NCI-H2171 (cell line): ENCODE measurements around the gene ZFP92.
"Not testable (repeated sequence)": the region's sequence is repeated elsewhere in the genome, so short reads cannot be mapped to it uniquely, and the experiment has no call there.

ENCODE experiments used
- DNase-seq: peaks from one replicate; lab custom pipeline; 2025; lab: John Stamatoyannopoulos, UW

The ZFP92 gene, protein sequence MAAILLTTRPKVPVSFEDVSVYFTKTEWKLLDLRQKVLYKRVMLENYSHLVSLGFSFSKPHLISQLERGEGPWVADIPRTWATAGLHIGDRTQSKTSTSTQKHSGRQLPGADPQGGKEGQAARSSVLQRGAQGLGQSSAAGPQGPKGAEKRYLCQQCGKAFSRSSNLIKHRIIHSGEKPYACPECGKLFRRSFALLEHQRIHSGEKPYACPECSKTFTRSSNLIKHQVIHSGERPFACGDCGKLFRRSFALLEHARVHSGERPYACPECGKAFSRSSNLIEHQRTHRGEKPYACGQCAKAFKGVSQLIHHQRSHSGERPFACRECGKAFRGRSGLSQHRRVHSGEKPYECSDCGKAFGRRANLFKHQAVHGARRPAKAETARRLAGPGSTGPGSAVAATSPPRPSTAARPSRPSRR

DNA sequence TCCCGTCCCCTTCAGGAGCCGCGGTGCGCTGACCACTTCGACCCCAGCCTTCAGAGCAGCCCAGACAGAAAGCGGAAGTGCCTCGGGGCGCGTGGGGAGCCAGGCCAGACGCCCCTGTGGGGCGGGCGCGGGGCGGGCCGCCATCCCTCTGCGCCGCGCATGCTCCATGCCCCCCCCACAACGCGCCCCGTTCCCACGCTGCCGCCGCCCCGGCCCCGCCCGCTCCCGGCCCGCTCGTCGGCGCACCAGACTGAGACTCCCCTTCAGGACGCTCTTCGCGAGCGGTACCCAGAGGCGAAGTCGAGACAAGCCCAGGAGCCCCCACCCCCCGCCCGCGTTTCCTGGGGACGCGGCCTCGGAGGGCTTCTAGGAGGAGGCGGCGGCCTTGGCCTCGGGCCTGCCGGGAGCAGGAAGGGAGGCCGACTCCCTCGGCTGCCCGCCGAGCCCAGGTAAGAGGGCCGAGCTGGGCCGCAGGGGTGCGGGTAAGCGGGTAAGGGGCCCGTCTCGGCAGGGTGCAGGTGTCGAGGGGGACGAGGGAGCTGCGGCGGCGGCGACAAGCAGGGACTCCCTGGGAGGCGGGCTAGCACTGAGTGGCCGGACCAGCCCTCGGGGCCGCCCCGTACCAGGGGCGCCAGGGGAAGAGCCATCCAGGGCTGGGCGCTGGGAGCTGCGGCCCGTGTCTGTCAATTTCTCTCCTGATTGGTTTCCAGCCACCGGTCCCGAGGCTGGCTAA lies at the start of gene ZFP92:
Gene ZFP92 (plus strand): TSS at position 218 of the 733 bp plus-strand sequence. CDS start 6,851 bp downstream, outside the sequence.
- DNase-seq = no peak

DNA sequence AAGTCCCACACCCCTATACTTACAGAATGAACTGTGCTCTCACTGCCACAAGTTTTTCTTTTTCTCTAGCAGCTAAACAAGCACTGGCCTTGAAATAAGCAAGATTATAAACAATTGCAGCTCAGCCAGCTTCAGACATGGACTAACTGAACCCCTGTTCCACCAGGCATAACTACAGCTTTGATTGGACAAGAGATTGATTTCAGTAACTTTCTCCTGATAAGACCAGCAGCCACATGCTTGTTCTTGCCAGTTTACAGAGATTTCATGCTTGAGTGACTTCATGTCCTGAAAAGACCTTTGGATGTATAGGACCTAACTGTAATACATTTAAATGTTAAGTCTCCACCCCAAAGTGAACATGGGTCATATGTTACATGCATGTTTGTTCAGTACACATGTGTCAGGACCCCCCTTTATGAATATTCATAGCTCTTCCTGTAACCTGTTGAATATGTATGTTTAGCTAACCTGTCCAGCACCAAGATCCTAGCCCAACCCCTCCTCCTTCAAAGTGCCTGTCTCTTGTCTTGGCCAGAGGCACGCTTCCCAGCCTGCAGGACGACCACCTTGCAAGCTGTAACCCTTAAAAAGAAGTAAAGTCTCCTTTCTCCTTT lies 49.4 kb upstream of the ZFP92 start:
- peak; percentile 1 for DNase-seq

DNA sequence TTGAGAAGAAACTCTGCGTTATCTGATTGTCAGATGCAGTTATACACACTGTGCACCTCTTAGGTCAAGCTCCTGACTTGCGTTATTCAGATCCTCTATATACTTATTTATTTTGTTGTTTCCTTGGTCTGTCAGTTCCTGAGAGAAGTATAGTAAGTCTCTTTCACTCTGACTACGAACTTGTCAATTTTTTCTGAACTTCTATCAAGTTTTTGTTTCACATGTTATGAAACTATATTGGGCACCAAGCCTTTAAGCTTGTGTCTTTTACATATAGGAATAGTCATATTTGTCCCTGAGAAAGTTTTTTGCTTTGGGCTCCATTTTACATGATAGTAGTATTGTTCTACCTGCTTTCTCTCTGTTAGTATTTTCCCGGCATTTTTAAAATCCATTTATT lies 45.6 kb upstream of the ZFP92 start:
- DNase-seq = no peak

DNA sequence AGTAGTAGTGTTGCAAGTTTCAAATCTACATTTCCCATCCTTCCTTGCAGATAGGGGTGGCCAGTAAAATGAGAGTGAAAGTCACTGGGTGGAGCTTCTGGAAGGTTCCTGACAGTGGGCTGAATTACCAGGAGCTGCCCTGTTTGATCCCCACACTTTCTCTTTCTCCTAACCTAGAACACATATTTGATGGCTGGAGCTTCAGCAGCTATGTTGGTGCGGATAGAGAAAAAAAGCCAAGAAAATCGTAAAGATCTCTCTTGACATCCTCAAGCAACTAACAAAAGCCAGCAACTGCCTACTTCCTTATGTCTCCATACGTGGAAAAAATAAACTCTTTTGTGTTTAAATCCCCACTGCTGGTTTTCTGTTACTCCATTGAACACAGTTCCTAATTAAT lies 45.2 kb upstream of the ZFP92 start:
- no peak for DNase-seq

DNA sequence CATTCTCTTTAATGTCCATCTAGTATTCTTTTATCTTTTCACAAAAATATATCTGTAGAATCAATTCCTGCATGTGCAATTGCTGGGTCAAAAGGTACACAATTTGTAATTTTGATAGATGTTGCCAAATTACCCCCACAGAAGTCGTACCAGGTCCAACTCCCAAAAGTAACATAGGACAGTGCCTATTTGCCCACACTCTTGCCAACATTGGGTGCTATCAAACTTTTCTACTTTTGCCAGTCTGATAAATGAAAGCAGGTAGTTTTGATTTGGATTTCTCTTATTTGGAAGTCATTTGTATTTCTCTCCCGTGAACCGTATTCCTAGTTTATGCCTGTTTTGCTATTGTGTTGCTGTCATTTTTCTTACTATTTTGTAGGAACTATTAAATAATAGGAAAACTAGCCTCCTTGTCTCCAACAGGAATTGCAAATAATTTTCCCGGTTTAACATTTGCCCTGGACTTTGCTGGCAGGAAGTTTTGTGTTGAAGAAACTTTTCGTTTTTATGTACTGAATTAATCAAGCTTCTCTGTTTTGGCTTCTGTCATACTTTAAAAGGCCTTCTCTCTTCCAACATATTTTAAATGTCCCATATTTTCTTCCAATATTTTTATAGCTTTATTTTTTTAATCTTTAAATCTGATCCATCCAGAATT lies 44.3 kb upstream of the ZFP92 start:
- no peak for DNase-seq

DNA sequence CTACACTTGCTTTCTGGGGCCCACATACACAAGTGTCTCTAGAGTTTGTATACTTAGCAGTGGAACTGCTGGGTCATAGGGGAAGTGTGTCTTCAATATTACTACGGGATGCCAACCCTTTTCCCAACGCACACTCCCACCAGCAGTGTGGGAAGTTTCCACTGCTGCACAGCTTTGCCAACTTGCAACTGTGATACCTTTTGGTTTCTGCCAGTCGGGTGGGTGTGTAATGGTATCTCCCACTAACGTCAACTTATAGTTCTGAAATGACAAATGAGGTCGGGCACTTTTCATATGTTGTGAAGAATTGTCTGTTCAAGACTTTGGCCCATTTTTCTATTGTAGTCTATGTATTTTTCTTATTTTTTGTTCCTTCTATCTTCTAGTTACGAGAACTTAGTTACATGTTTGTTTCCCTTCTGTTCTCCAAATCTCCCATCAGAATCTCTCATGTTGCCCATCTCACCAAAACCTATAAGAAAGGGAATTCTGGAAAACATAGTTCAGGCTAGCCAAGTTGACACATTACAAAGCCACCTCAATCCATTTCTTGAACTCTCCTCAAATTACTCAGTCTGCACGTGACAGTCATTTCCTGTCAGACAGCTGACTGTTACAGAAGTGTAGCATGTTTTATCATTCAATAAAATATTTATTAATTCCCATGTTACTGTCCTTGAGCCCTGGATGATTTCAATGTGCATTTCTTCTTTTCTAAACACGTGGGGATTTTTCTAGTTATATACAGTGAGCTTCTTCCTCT lies 40.8 kb upstream of the ZFP92 start:
- no peak for DNase-seq

DNA sequence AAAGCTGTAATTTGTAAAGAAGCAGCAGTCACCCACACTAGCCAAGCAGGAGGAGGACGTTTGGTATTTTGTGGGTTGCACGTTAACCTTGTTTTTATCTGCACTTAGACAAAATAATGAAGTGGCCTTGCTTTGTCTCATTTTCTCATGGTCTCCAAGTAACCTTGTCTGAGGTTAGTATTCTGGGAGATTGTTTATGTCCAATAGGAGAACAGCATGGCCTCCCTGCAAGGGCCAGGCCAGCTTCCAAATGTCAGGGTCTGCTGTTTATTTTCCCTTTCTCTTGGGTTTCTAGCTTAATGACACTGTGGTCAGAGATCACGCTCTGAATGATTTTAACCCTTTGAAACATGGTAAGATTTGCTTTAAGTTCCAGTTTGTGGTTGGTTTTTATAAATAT lies 40.0 kb upstream of the ZFP92 start:
- no peak for DNase-seq

DNA sequence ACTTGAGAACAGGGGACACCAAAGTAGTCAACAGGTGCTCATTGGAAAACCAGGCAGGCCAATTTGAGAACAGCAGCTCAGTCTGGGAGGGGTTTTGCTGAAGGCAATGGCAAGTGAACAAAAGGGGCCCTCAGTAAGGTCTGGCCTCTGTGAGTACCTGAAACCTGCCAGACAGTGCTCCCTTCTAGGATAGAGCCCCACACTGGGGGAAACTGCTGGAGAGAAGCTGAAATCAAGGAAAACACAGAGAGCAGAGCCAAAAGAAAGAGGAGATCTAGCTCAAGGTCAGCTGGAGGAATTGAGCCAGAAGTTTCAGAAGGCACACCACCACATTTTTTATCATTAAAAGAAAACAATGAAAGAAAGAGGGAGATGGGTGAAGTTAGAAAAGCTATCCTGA lies 38.3 kb upstream of the ZFP92 start:
- no peak for DNase-seq

DNA sequence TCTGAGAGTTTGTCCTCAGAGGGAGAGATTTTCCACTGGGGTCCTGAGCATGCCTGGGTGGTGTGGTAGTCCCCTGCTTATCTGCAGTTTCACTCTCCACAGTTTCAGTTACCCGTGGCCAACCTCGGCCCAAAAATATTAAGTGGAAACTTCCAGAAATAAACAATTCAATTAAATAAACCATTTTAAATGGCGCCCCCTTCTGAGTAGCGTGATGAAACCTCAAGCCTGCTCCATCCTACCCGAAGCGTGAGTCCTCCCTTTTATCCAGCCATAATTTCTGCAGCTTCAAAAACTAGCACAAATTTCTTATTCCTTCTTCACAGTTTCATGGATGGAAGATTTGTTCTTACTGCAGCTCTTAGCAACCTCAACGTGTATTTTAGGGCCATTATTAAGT lies 36.8 kb upstream of the ZFP92 start:
- DNase-seq = no peak

DNA sequence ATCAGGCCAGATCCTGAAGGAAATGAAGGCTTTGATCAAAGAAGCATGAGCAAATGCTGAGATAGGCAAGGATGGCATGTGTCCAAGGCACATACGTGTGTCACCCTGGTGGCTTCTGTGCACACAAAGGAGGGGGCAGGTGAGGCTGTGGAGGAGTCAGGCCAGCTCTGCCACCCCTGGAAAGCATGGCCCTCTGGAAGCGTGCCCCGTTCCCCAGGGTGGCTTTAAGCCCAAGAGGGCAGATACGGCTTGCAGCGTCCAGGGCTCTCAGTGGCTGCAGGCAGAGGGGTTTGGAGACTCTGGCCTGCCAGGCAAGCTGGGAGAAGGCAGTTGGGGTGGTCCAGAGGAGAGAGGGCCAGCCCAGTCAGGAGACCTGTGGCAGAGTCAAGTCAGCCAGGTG lies 35.7 kb upstream of the ZFP92 start:
- DNase-seq = no peak

DNA sequence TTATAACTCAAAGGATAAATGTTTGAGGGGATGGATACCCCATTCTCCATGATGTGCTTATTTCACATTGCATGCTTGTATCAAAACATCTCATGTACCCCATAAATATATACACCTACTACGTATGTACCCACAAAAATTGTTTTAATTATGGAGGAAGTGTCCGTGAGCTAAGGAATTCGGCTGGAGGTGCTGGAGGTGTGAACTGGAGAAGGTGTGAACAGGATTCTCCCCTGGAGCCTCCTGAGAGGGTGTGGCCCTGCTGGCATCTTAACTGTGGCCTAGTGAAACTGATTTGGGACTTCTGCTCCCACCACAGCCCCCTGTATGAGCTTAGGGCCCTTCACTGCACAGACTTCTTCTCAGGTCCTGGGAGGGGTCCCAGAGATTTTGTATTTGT lies 33.5 kb upstream of the ZFP92 start:
- DNase-seq = no peak

DNA sequence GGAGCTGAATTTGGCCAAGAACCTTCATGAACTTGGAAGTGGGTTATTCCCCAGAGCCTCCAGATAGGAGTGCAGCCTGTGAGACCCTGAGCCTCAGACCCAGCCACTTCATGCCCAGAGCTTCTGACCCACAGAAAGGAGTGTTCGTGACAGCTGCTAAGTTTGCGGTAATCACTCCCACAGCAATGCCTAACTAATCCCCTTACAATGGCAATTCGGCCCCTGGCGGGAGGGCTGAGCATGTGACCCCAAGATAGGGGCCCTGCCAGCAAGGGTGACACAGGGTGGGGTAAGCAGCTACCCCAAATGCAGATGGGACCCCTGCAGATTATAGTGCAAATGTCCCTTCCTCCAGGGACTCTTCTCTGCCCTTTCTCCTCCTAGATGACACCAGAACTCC lies 32.7 kb upstream of the ZFP92 start:
- DNase-seq = no peak

DNA sequence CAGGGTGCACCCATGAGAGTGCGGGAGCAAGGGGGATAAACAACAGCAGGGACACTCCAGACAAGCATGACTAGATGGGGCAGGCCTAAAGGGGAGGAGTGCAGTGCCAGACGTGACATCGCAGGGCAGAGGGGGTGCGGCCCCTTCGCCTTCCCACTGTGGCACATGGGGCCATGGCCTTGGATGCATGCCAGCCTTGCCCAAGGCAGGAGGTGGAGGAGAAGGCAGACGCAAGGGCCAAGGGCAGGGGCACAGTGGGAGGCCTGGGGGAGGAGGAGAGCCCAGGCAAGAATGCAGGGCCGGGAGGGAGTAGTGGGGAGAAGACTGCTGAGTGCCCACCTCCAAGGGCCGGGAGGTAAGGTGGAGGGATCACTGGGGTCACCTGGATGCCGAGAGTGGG lies 31.8 kb upstream of the ZFP92 start:
- no peak for DNase-seq

DNA sequence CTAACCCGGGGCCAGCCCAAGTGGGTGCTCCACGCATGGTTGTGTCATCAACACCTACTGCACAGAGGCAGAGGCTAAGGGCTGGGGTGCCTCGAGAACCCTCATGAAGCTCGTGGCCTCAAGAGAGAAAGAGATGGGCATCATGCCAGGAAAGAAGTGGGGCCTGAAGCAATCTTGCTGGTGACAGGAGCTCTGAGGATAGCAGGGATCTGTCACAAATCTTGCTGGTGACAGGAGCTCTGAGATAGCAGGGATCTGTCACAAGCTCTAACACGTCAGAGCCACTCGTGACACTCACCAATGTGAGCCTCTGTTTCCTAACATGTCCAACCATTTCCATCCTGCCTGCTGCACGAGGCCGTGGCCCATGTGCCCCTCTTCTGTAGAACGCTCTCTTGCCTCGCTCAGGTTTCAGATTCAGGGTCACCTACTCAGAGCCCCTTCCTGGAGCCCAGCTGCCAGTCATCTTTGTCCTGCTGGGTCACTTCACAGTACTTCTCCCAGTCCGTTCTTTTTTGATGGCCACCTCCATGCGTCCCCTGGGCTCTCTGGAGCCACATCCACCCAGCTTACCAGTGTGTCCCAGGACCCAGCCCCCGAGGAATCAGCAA lies 31.2 kb upstream of the ZFP92 start:
- DNase-seq = no peak

DNA sequence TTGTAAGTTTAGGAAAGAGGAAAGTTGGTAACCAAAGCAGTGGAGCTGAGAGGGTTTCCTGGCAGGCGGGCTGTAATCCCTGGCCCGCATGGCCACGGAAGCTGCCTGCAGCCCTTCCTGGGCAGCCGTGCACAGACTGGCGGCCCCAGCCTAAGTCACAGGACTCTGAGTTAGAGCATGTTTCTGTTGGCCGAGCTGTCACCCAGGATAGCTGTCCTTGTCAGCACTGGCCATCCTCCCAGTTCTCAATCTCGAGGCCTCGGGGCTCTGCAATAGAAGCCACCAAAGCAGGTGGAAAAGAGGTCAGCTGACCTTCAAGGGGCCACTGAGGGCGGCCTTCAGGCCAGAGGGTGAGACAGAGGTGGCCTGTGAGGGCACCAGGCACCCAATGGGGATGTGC lies 30.6 kb upstream of the ZFP92 start:
- DNase-seq = no peak

DNA sequence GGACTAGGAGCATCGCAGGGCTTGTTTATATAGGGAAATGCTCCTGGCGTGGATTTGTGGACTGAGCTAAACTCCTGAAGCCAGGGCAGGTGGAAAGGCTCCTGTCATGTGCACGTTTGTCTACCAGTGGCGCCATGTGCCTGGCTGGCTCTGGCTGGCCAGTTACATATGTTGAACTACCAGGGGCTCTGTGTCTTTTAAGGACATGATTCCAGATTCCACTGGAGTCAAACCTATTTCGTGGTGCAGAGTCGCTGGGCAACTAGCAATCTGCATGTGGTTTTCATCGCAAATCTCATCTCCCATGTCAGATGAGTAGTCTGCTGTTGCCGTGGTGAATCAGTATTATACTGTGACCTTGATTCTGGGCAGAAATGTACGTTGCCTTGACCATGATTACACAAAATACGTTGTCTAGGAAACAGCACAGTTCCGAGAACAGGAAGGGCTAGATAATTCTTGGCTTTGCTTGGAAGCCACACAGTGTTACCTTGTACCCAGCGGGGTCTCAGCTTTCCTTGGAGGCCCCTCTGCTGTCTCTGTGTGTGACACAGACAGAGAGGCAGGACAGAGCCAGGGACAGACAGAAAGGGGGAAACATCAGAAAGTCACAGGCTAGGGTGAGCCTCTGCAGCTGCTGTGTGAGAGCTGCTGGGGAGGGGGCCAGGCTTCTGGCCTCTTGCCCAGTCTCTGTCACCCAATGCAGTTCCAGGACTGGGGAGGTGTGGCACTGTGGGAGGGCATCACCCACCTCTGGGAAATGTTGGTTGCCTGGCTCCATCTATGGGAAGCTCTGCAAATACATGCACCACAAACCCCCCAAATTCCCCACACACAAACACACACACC lies 29.4 kb upstream of the ZFP92 start:
- peak; percentile 41 for DNase-seq

DNA sequence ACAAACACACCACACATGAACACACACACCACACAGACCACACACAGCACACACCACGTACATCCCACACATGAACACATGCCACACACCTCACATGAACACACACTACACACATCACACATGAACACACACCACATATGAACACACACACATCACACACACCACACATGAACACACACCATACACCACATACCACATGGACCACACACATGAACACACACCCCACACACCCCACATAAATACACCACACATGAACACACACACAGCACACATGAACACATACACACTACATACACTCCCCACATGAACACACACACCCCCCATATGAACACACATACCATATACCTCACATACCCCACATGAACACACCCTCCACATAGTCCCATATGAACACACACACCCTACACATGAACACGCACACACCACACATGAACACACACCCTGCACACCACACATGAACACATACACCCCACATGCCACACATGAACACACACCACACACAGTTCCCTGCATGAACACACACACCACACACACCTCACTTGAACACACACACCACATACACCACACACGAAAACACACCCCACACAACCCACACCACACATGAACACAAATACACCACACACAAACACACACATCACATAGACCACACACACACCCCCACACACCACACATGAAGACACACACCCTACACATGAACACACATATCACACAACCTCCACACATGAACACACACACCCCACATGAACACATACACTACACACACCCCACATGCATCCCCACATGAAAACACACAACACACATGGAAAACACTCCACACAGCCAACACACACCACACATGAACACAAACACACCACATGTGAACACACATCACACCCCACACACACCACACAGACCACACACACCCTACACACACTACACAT lies 28.4 kb upstream of the ZFP92 start:
- no peak for DNase-seq

DNA sequence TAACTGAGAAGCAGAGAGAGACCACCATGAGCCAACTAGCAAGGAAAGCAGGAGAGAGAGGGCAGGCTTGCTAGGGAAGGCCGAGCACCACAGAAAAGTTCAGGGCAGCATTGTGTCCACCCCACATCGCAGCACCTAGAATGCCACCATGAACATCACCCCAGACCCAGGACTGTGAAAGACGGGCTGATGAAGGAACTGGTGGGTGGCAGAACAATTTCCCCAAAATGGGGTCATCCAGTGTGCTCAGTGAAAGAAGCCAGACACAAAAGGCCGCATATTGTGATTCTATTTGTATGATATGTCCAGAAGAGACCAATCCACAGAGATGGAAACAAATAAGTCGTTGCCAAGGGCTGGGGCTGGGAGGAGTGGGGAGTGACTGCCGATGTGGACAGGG lies 26.9 kb upstream of the ZFP92 start:
- DNase-seq = no peak

DNA sequence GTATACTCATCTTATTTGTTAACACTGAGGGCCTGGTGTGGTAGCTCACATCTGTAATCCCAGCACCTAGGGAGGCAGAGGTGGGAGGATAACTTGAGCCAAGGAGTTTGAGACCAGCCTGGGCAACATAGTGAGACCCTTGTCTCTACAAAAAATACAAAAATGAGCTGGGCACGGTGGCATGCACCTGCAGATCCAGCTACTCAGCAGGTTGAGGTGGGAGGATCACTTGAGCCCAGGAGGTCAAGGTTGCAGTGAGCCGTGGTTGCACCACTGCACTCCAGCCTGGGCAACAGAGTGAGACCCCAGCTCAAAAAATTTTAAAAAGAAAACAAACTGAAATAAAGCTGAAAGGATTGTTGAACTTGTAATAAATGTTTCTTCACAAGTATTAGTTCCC lies 26.3 kb upstream of the ZFP92 start:
- DNase-seq = not testable (repeated sequence)
